ENCODE results near the gene MED15. TPM values are rescaled to one million over a fixed set of nuclear protein-coding genes. Genes with fewer than 3 reads are reported as not detected.

MED15 gene
- total and polyA plus RNA-seq, 2 of the 8 experiments (the other 6 are each of a cell fraction or from before 2014, with no cell fraction given), result 28.3 to 57.1 TPM

- ChIA-PET CTCF (ENCODE audit: partially characterized antibody) (interaction anchor here (1.0 to 3.7 kb wide), 3 partner anchors 8 to 48 kb away, joined by 3 to 14 read pairs (median 3); no protein-coding TSS in a partner anchor), POLR2A (ENCODE audit: partially characterized antibody) (interaction anchor here (0.8 kb wide), 1 partner anchor 28 kb away, joined by 4 read pairs; no protein-coding TSS in a partner anchor)
- Histone ChIP-seq H4K91ac (replicated peaks; ENCODE audit: insufficient read length, low read length) (no peak overlapping the region), H2BK20ac (ENCODE audit: low read length) (no peak overlapping the region), H4K8ac (ENCODE audit: extremely low read depth, insufficient read depth, low read length) (no peak overlapping the region), H3K4me1 (replicated peaks in 1 of 4; ENCODE audit: control insufficient read depth in 3 of 4, insufficient read depth in 4 of 4, low read length in 3 of 4) (no peaks in the 10 kb centered on the region), H2BK15ac (ENCODE audit: low read length) (no peak overlapping the region), H2BK5ac (ENCODE audit: low read depth, low read length) (no peak overlapping the region), H3K27me3 (replicated peaks in 1 of 4; ENCODE audit: control insufficient read depth in 3 of 4, extremely low read depth in 1 of 4, insufficient read depth in 3 of 4, low read length in 3 of 4) (no peaks in the 10 kb centered on the region; a peak in 1 of 7 replicates), H3K23ac (ENCODE audit: insufficient read length) (no peak overlapping the region), H3K9ac (replicated peaks in 1 of 4; ENCODE audit: extremely low read depth in 1 of 4, low read depth in 3 of 4, low read length in 3 of 4) (no peak overlapping the region), H2AK5ac (ENCODE audit: low read depth, low read length) (no peak overlapping the region), H2BK120ac (replicated peaks; ENCODE audit: low read depth, low read length) (no peak overlapping the region), H3K36me3 (ENCODE audit: control insufficient read depth in 2 of 4, insufficient read depth in 4 of 4, low read length in 3 of 4) (no peaks in the 10 kb centered on the region), H3K23me2 (ENCODE audit: low read depth, low read length) (no peaks in the 10 kb centered on the region), H2AFZ (ENCODE audit: low read length) (no peak overlapping the region), H4K5ac (ENCODE audit: insufficient read length, low read depth, low read length) (no peak overlapping the region), H4K20me1 (replicated peaks in 1 of 2; ENCODE audit: control insufficient read depth in 1 of 2, insufficient read depth in 2 of 2, low read length in 2 of 2) (no peaks in the 10 kb centered on the region), H3K9me3 (ENCODE audit: insufficient read depth in 2 of 2, low read depth in 1 of 2, low read length in 1 of 2) (no peaks in the 10 kb centered on the region), H3K79me2 (ENCODE audit: control insufficient read depth in 1 of 2, insufficient read depth in 2 of 2, low read length in 2 of 2) (no peaks in the 10 kb centered on the region), H3K4me3 (ENCODE audit: extremely low read depth in 1 of 4, insufficient read depth in 2 of 4, low read depth in 3 of 4, low read length in 4 of 4) (no peak overlapping the region), H2BK12ac (ENCODE audit: low read depth, low read length) (peak overlapping the region; percentile 60; the same call in 1 of the 2 replicates), H3K56ac (replicated peaks; ENCODE audit: insufficient read length, low read depth, low read length) (no peak overlapping the region), H3K4me2 (ENCODE audit: insufficient read depth in 1 of 2, low read depth in 2 of 2, low read length in 2 of 2) (no peak overlapping the region), H3K27ac (ENCODE audit: low read depth, low read length) (no peak overlapping the region), H3K79me1 (ENCODE audit: low read depth, low read length) (no peaks in the 10 kb centered on the region), H3K18ac (ENCODE audit: extremely low read depth, low read length) (no peak overlapping the region), H3K14ac (ENCODE audit: insufficient read length) (no peak overlapping the region), H3K4ac (replicated peaks; ENCODE audit: insufficient read length, low read depth, low read length) (no peak overlapping the region)
- no peak for FAIRE-seq
- 80% methylated on average over 13 of the region's 13 CpGs; no CpG with 5 or more reads in 1 of the 2 experiments for WGBS, 2 experiments (ENCODE audit: extremely low coverage in 1 of 2, insufficient coverage in 1 of 2, insufficient read length in 1 of 2, insufficient replicate concordance in 2 of 2, low coverage in 1 of 2, low lambda C conversion rate in 2 of 2, missing lambda C conversion rate in 1 of 2)
- DNase-seq (ENCODE audit: low read depth in 1 of 2, low spot score in 2 of 2), result no peak
- no peak for TF ChIP-seq BCL11A (IDR thresholded peaks at IDR 0.05; ENCODE audit: low read depth in 2 of 2, low read length in 2 of 2)
- no peak for TF ChIP-seq RXRA (IDR thresholded peaks at IDR 0.05; ENCODE audit: insufficient read depth, low read depth, low read length)
- TF ChIP-seq, protein P1, sequence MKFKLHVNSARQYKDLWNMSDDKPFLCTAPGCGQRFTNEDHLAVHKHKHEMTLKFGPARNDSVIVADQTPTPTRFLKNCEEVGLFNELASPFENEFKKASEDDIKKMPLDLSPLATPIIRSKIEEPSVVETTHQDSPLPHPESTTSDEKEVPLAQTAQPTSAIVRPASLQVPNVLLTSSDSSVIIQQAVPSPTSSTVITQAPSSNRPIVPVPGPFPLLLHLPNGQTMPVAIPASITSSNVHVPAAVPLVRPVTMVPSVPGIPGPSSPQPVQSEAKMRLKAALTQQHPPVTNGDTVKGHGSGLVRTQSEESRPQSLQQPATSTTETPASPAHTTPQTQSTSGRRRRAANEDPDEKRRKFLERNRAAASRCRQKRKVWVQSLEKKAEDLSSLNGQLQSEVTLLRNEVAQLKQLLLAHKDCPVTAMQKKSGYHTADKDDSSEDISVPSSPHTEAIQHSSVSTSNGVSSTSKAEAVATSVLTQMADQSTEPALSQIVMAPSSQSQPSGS (IDR thresholded peaks at IDR 0.05; ENCODE audit: low read length), result no peak
- no peak for TF ChIP-seq SIRT6 (IDR thresholded peaks at IDR 0.05; ENCODE audit: low read length)
- no peak for TF ChIP-seq BACH1 (IDR thresholded peaks at IDR 0.05; ENCODE audit: low read length)
- TF ChIP-seq JUND (IDR thresholded peaks at IDR 0.05; ENCODE audit: low read length), result no peak
- TF ChIP-seq GABPA (IDR thresholded peaks at IDR 0.05; ENCODE audit: borderline replicate concordance, insufficient read depth, low read length), result no peak
- TF ChIP-seq CBX5 (IDR thresholded peaks at IDR 0.05; ENCODE audit: low read depth, low read length), result no peak
- no peak for TF ChIP-seq KDM1A (IDR thresholded peaks at IDR 0.05; ENCODE audit: borderline replicate concordance, low read length)
These were observed 115.4 kb downstream of the MED15 start for GRCh38 chr22:20622650-20623339.

Data from H1 (cell line).